Activated T-helper 17 cell treated with anti-CD3 and anti-CD28 coated beads, Interleukin-2, amount 50 U/mL, for 72 hours (primary cell): ENCODE measurements around the gene TP53TG3E. TPM values are rescaled to one million over a fixed set of nuclear protein-coding genes. Genes with fewer than 3 reads are reported as not detected.
"Not testable (repeated sequence)": the region's sequence is repeated elsewhere in the genome, so short reads cannot be mapped to it uniquely, and the experiment has no call there.

Experiments used
- ATAC-seq: fragments of 150-1000 bp; cut with Tn5 transposase; replicated peaks from 2 replicates; pipeline ENCODE4 v1.10.0; 2021; ENCODE audit warnings: mild to moderate bottlenecking, moderate library complexity
- H3K27ac Mint-ChIP-seq: one replicate; pipeline ENCODE4 v1.8.0; 2022; ENCODE audit warnings: mixed read lengths
- H3K27me3 Mint-ChIP-seq: one replicate; pipeline ENCODE4 v1.8.0; 2022; ENCODE audit warnings: mixed read lengths
- H3K36me3 Mint-ChIP-seq: one replicate; pipeline ENCODE4 v1.8.0; 2022; ENCODE audit warnings: low read depth, mild to moderate bottlenecking, mixed read lengths
- H3K4me1 Mint-ChIP-seq: one replicate; pipeline ENCODE4 v1.8.0; 2022; ENCODE audit warnings: mixed read lengths
- H3K4me3 Mint-ChIP-seq: one replicate; pipeline ENCODE4 v1.8.0; 2022; ENCODE audit warnings: mild to moderate bottlenecking, mixed read lengths
- H3K9me3 Mint-ChIP-seq: one replicate; pipeline ENCODE4 v1.8.0; 2022; ENCODE audit warnings: mixed read lengths
- total RNA-seq, 2 donors: library from RNA; stranded (reverse); gene quantifications; one replicate each; pipeline ENCODE4 v1.2.3, GENCODE V29; 2022

The TP53TG3E gene, protein sequence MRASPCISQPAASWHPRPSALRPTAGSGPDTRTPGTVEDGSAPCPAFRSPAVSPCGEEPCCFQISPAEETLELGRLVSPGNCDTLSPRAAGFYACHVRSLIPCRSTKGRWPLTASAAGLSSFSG
- total RNA-seq = not detected

DNA sequence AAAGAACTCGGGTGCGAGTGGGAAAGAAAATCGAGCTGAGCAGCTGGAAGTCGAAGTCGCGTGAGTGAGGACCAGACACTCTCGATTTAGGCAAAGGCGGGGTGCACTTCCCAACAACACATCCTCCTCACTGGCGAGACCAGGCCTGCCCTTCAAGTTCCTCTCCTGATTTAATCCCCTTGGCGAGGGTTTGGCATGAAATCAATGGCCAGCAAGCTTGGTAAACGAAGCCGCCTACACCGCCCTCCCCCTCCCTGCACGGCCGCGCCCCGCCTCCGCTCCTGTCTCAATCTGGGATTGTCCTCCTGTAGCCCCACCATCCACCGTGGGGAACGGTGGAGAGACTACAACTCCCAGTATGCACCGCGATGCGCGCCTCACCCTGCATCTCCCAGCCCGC lies at the start of gene TP53TG3E:
TSS of gene TP53TG3E (plus strand) at position 301 of the 400 bp plus-strand sequence. CDS start at position 369, 68 bp downstream.
- H3K36me3 Mint-ChIP-seq, H3K4me3 Mint-ChIP-seq, H3K27ac Mint-ChIP-seq, H3K27me3 Mint-ChIP-seq, H3K4me1 Mint-ChIP-seq, H3K9me3 Mint-ChIP-seq, ATAC-seq: not testable (repeated sequence)

DNA sequence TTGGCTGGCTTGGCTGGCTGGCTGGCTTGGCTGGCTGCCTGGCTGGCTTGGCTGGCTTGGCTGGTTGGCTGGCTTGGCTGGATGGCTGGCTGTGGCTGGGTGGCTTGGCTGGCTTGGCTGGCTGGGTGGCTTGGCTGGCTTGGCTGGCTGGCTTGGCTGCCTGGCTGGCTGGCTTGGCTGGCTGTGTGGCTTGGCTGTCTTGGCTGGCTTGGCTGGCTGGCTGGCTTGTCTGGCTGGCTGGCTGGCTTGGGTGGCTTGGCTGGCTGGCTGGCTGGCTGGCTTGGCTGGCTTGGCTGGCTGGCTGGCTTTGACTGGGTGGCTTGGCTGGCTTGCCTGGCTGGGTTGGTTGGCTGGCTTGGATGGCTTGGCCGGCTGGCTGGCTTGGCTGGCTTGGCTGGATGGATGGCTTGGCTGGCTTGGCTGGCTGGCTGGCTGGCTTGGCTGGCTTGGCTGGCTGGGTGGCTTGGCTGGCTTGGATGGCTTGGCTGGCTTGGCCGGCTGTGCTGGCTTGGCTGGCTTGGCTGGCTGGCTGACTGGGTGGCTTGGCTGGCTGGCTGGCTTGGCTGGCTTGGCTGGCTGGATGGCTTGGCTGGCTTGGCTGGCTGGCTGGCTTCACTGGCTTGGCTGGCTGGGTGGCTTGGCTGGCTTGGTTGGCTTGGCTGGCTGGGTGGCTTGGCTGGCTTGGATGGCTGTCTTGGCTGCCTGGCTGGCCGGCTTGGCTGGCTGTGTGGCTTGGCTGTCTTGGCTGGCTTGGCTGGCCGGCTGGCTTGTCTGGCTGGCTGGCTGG lies 32.3 kb downstream of the TP53TG3E start:
- not testable (repeated sequence) for ATAC-seq, H3K4me3 Mint-ChIP-seq, H3K9me3 Mint-ChIP-seq, H3K36me3 Mint-ChIP-seq, H3K27ac Mint-ChIP-seq, H3K27me3 Mint-ChIP-seq, H3K4me1 Mint-ChIP-seq

DNA sequence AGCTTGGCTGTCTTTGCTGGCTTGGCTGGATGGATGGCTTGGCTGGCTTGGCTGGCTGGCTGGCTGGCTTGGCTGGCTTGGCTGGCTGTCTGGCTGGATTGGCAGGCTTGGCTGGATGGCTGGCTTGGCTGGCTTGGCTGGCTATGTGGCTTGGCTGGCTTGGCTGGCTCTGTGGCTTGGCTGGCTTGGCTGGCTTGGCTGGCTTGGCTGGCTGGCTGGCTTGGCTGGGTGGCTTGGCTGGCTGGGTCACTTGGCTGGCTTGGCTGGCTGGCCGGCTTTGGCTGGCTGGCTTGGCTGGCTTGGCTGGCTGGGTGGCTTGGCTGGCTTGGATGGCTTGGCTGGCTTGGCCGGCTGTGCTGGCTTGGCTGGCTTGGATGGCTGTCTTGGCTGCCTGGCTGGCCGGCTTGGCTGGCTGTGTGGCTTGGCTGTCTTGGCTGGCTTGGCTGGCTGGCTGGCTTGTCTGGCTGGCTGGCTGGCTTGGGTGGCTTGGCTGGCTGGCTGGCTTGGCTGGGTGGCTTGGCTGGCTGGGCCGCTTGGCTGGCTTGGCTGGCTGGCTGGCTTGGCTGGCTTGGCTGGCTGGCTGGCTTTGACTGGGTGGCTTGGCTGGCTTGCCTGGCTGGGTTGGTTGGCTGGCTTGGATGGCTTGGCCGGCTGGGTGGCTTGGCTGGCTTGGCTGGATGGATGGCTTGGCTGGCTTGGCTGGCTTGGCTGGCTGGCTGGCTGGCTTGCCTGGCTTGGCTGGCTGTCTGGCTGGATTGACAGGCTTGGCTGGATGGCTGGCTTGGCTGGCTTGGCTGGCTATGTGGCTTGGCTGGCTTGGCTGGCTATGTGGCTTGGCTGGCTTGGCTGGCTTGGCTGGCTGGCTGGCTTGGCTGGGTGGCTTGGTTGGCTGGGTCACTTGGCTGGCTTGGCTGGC lies 33.8 kb downstream of the TP53TG3E start:
- H3K36me3 Mint-ChIP-seq, H3K9me3 Mint-ChIP-seq, H3K4me3 Mint-ChIP-seq, H3K27me3 Mint-ChIP-seq, H3K27ac Mint-ChIP-seq, ATAC-seq, H3K4me1 Mint-ChIP-seq: not testable (repeated sequence)

DNA sequence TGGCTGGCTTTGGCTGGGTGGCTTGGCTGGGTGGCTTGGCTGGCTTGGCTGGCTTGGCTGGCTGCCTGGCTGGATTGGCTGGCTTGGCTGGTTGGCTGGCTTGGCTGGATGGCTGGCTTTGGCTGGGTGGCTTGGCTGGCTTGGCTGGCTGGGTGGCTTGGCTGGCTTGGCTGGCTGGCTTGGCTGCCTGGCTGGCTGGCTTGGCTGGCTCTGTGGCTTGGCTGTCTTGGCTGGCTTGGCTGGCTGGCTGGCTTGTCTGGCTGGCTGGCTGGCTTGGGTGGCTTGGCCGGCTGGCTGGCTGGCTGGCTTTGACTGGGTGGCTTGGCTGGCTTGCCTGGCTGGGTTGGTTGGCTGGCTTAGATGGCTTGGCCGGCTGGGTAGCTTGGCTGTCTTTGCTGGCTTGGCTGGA lies 34.4 kb downstream of the TP53TG3E start:
- not testable (repeated sequence) for H3K36me3 Mint-ChIP-seq, H3K4me3 Mint-ChIP-seq, ATAC-seq, H3K4me1 Mint-ChIP-seq, H3K27ac Mint-ChIP-seq, H3K27me3 Mint-ChIP-seq, H3K9me3 Mint-ChIP-seq

DNA sequence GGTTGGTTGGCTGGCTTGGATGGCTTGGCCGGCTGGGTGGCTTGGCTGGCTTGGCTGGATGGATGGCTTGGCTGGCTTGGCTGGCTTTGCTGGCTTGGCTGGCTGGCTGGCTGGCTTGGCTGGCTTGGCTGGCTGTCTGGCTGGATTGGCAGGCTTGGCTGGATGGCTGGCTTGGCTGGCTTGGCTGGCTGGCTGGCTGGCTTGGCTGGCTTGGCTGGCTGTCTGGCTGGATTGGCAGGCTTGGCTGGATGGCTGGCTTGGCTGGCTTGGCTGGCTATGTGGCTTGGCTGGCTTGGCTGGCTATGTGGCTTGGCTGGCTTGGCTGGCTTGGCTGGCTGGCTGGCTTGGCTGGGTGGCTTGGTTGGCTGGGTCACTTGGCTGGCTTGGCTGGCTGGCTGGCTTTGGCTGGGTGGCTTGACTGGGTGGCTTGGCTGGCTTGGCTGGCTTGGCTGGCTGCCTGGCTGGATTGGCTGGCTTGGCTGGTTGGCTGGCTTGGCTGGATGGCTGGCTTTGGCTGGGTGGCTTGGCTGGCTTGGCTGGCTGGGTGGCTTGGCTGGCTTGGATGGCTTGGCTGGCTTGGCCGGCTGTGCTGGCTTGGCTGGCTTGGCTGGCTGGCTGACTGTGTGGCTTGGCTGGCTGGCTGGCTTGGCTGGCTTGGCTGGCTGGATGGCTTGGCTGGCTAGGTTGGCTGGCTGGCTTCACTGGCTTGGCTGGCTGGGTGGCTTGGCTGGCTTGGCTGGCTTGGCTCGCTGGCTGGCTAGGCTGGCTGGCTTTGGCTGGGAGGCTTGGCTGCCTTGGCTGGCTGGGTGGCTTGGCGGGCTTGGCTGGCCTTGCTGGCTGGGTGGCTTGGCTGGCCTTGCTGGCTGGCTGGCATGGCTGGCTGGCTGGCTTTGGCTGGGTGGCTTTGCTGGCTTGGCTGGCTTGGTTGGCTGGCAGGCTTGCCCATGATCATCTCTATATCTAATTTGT lies 35.3 kb downstream of the TP53TG3E start:
- H3K9me3 Mint-ChIP-seq, H3K27me3 Mint-ChIP-seq, H3K4me1 Mint-ChIP-seq, H3K36me3 Mint-ChIP-seq, H3K4me3 Mint-ChIP-seq, ATAC-seq, H3K27ac Mint-ChIP-seq: not testable (repeated sequence)

Other genes starting within 250 kb of the TP53TG3E start
- not detected for gene TP53TG3C, start 110.1 kb upstream of the TP53TG3E start, total RNA-seq
- not detected for gene TP53TG3B, start 56.5 kb downstream of the TP53TG3E start, total RNA-seq
- gene TP53TG3F, start 155.3 kb downstream of the TP53TG3E start, total RNA-seq = not detected